ENCODE results near the gene TMEM181. TPM values are rescaled to one million over a fixed set of nuclear protein-coding genes. Genes with fewer than 3 reads are reported as not detected.
"Not testable (repeated sequence)": the region's sequence is repeated elsewhere in the genome, so short reads cannot be mapped to it uniquely, and the experiment has no call there.

TMEM181 gene
- total and polyA plus RNA-seq, 4 experiments from 2014 or later = 4.3 to 28.0 (median 17.1) TPM

GRCh38 chr6:158629367-158630221 is 69.7 kb downstream of the TMEM181 start:
- Mint-ChIP-seq H3K4me1 (peaks cover 11 to 31% (median 25%) of the 10 kb centered on the region in 4 donors), H3K4me3 (peak overlapping the region in 1 of 8 donors; percentile 10), H3K27me3 (no peaks in the 10 kb centered on the region), H3K36me3 (peaks cover 53 to 83% of the 10 kb centered on the region in 2 donors), H3K27ac (peak overlapping the region; percentile 62 to 88 (median 83)), H3K9me3 (no peaks in the 10 kb centered on the region)
- no peak overlapping the region for H3K27ac ChIP-seq (ENCODE audit: low read depth, low read length)
- H3K36me3 ChIP-seq (ENCODE audit: insufficient read depth, low read length) = peaks cover 70% of the 10 kb centered on the region
- H3K9me3 ChIP-seq (ENCODE audit: control insufficient read depth in 1 of 2, low read length in 2 of 2) = no peaks in the 10 kb centered on the region
- peak in 3 of 5 donors; percentile 23 to 43 (median 33) for DNase-seq
- peaks cover 12% of the 10 kb centered on the region for H3K4me1 ChIP-seq (ENCODE audit: insufficient read depth, low read length)
- ChIA-PET POLR2A (ENCODE audit: partially characterized antibody) (interaction anchor here (0.6 to 1.5 kb wide), 5 partner anchors 9 to 809 kb away, joined by 3 to 6 read pairs (median 4); partner anchors contain the start of gene DYNLT1), CTCF (ENCODE audit: partially characterized antibody) (interaction anchor here (1.1 to 2.8 kb wide), 7 partner anchors 14 to 62 kb away, joined by 3 to 20 read pairs (median 5); no protein-coding TSS in a partner anchor)
- H3K4me3 ChIP-seq (ENCODE audit: low read length in 2 of 2) = no peak overlapping the region
- H3K27me3 ChIP-seq (ENCODE audit: insufficient read depth, low read length) = no peaks in the 10 kb centered on the region
- intact Hi-C loops (cut with micrococcal nuclease) = loop anchor here (1.0 kb wide), 1 partner anchor 62 kb away; no protein-coding TSS in a partner anchor

- H3K9me3 ChIP-seq (ENCODE audit: control insufficient read depth in 1 of 2, low read length in 2 of 2) = no peaks in the 10 kb centered on the region
- no peaks in the 10 kb centered on the region for H3K9me3 Mint-ChIP-seq
- intact Hi-C loops (cut with micrococcal nuclease) = no loop called here
- no peak overlapping the region for H3K4me3 Mint-ChIP-seq
- DNase-seq = peak in 1 of 5 donors; percentile 7
- H3K4me1 Mint-ChIP-seq = peaks cover 20 to 46% (median 35%) of the 10 kb centered on the region in 4 donors
- ChIA-PET CTCF (ENCODE audit: partially characterized antibody) (interaction anchor here (0.7 to 2.8 kb wide), 6 partner anchors 12 to 60 kb away, joined by 3 to 20 read pairs (median 3); no protein-coding TSS in a partner anchor), POLR2A (ENCODE audit: partially characterized antibody) (interaction anchor here (0.9 to 1.4 kb wide), 5 partner anchors 8 to 60 kb away, joined by 3 to 4 read pairs (median 3); partner anchors contain the start of gene DYNLT1)
- H3K36me3 ChIP-seq (ENCODE audit: insufficient read depth, low read length) = peaks cover 64% of the 10 kb centered on the region
- no peaks in the 10 kb centered on the region for H3K27me3 ChIP-seq (ENCODE audit: insufficient read depth, low read length)
- H3K27me3 Mint-ChIP-seq = no peaks in the 10 kb centered on the region
- H3K27ac ChIP-seq (ENCODE audit: low read depth, low read length) = no peak overlapping the region
- peaks cover 55 to 85% of the 10 kb centered on the region in 2 donors for H3K36me3 Mint-ChIP-seq
- peak overlapping the region; percentile 68 to 96 (median 88) for H3K27ac Mint-ChIP-seq
- no peak overlapping the region for H3K4me3 ChIP-seq (ENCODE audit: low read length in 2 of 2)
- peaks cover 24% of the 10 kb centered on the region for H3K4me1 ChIP-seq (ENCODE audit: insufficient read depth, low read length)
Measured at GRCh38 chr6:158630938-158631616, 71.2 kb downstream of the TMEM181 start.

DNA sequence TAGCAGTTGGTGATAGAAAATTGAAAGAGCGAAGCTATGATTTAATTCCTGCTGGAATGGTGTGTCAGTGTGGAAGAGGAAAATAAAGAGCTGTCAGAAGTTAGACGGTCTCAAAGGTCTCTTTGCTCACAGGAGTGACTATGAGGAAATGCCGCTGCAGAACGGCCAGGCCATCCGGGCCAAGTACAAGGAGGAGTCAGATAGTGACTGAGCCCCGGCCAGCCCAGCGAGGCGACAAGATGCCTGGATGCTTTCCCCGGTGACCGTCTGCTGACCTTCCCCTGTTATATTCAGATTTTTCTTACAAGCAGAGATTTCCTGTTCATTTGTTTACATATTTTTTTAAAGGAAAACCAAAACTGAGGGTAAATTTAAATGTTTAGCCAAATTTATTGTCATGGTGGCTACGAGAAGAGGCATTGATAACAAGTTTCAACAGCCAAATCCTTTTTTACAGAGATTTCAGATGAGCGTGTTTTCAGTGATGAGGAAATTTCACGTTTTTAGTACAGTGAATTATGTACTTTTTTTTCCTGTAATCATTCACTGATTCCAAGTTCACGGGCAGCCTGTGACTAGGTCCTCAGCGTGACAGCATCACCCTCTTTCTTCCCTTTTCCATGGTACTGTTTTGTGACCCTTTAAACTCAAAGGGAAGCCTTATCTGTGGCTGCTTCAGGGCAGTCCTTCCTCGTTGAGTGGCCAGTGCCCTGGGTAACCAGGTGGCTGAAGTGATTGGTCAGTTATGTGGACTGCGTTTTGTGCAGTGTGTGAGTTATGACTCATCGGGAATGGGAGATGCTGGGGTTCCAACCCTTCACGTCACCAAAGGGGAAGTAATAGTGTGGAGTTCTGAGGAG is 72.0 kb downstream of the TMEM181 start:
- Histone ChIP-seq H3K36me3 (ENCODE audit: insufficient read depth, low read length) (peaks cover 63% of the 10 kb centered on the region), H3K27me3 (ENCODE audit: insufficient read depth, low read length) (no peaks in the 10 kb centered on the region), H3K4me3 (ENCODE audit: low read length in 2 of 2) (no peak overlapping the region), H3K27ac (ENCODE audit: low read depth, low read length) (no peak overlapping the region), H3K9me3 (ENCODE audit: control insufficient read depth in 1 of 2, low read length in 2 of 2) (no peaks in the 10 kb centered on the region), H3K4me1 (ENCODE audit: insufficient read depth, low read length) (peaks cover 31% of the 10 kb centered on the region)
- Mint-ChIP-seq H3K27ac (peak overlapping the region; percentile 68 to 96 (median 94)), H3K4me3 (no peak overlapping the region), H3K4me1 (peaks cover 24 to 52% (median 40%) of the 10 kb centered on the region in 4 donors), H3K36me3 (peaks cover 55 to 85% of the 10 kb centered on the region in 2 donors), H3K27me3 (no peaks in the 10 kb centered on the region), H3K9me3 (no peaks in the 10 kb centered on the region)
- CTCF ChIA-PET (ENCODE audit: partially characterized antibody) = interaction anchor here (2.8 kb wide), 1 partner anchor 59 kb away, joined by 20 read pairs; no protein-coding TSS in a partner anchor
- POLR2A ChIA-PET (ENCODE audit: partially characterized antibody) = interaction anchor here (1.1 to 1.6 kb wide), 2 partner anchors 12 to 21 kb away, joined by 5 to 11 read pairs; partner anchors contain the start of gene DYNLT1
- peak in 1 of 5 donors; percentile 12 for DNase-seq
- intact Hi-C loops (cut with micrococcal nuclease) = no loop called here

DNA sequence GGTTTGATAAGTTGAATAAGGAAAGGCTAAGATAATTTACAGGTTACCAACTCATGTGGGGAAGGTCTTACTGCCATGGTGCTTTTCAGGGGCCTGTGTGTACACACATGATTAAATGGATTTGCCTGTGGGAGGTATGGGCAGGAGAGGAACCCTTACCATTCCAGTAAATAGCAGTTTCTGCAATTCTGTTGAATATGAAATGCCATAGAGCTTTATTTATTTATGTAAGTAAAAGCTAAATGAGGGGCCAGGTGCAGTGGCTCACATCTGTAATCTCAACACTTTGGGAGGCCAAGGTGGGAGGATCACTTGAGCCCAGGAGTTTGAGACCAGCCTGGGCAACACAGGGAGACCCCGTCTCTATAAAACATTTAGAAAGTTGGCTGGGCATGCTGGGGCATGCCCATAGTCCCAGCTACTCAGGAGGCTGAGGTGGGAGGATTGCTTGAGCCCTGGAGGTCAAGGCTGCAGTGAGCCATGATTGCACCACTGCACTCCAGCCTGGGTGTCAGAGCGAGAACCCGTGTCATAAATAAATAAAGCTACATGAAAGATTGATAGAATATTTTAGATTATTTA is 72.7 kb downstream of the TMEM181 start:
- ChIA-PET CTCF (ENCODE audit: partially characterized antibody) (interaction anchor here (1.0 kb wide), 1 partner anchor 59 kb away, joined by 6 read pairs; no protein-coding TSS in a partner anchor), POLR2A (ENCODE audit: partially characterized antibody) (interaction anchor here (1.1 to 1.6 kb wide), 2 partner anchors 11 to 20 kb away, joined by 5 to 11 read pairs; partner anchors contain the start of gene DYNLT1)
- H3K4me1 Mint-ChIP-seq = peaks cover 27 to 52% (median 44%) of the 10 kb centered on the region in 4 donors
- H3K9me3 ChIP-seq (ENCODE audit: control insufficient read depth in 1 of 2, low read length in 2 of 2); H3K27me3 Mint-ChIP-seq; H3K4me3 ChIP-seq (ENCODE audit: low read length in 2 of 2); H3K4me3 Mint-ChIP-seq; H3K9me3 Mint-ChIP-seq; intact Hi-C loops (cut with micrococcal nuclease); H3K27me3 ChIP-seq (ENCODE audit: insufficient read depth, low read length); H3K27ac ChIP-seq (ENCODE audit: low read depth, low read length); DNase-seq: not testable (repeated sequence)
- Histone ChIP-seq H3K4me1 (ENCODE audit: insufficient read depth, low read length) (peaks cover 39% of the 10 kb centered on the region), H3K36me3 (ENCODE audit: insufficient read depth, low read length) (peaks cover 63% of the 10 kb centered on the region)
- peak overlapping the region; percentile 57 to 94 (median 83) for H3K27ac Mint-ChIP-seq
- H3K36me3 Mint-ChIP-seq = peaks cover 55 to 85% of the 10 kb centered on the region in 2 donors

GRCh38 chr6:158633127-158633526 is 73.2 kb downstream of the TMEM181 start:
- peak overlapping the region in 6 of 7 donors; percentile 75 to 90 (median 84) for H3K27ac Mint-ChIP-seq

More at GRCh38 chr6:158633127-158633526, 73.2 kb downstream of the TMEM181 start:
- no peak overlapping the region for H3K4me3 Mint-ChIP-seq
- Histone ChIP-seq H3K4me1 (ENCODE audit: insufficient read depth, low read length) (peaks cover 43% of the 10 kb centered on the region), H3K36me3 (ENCODE audit: insufficient read depth, low read length) (peaks cover 60% of the 10 kb centered on the region), H3K27me3 (ENCODE audit: insufficient read depth, low read length) (no peaks in the 10 kb centered on the region), H3K9me3 (ENCODE audit: control insufficient read depth in 1 of 2, low read length in 2 of 2) (no peaks in the 10 kb centered on the region), H3K4me3 (ENCODE audit: low read length in 2 of 2) (no peak overlapping the region), H3K27ac (ENCODE audit: low read depth, low read length) (no peak overlapping the region)
- no peaks in the 10 kb centered on the region for H3K9me3 Mint-ChIP-seq
- DNase-seq = no peak
- intact Hi-C loops (cut with micrococcal nuclease) = no loop called here
- POLR2A ChIA-PET (ENCODE audit: partially characterized antibody) = interaction anchor here (1.1 to 1.6 kb wide), 2 partner anchors 11 to 20 kb away, joined by 5 to 11 read pairs; partner anchors contain the start of gene DYNLT1
- H3K4me1 Mint-ChIP-seq = peaks cover 29 to 52% (median 43%) of the 10 kb centered on the region in 4 donors
- CTCF ChIA-PET (ENCODE audit: partially characterized antibody) = interaction anchor here (1.0 kb wide), 1 partner anchor 58 kb away, joined by 6 read pairs; no protein-coding TSS in a partner anchor
- H3K27me3 Mint-ChIP-seq = no peaks in the 10 kb centered on the region
- H3K36me3 Mint-ChIP-seq = peaks cover 51 to 82% of the 10 kb centered on the region in 2 donors

All from CD4-positive, alpha-beta memory T cell (primary cell).